Left renal cortex interstitium (tissue), 4 donors: Measurements from ENCODE around the gene UAP1L1. TPM values are rescaled to one million over a fixed set of nuclear protein-coding genes. Genes with fewer than 3 reads are reported as not detected.
"Not testable (repeated sequence)": the region's sequence is repeated elsewhere in the genome, so short reads cannot be mapped to it uniquely, and the experiment has no call there.

Experiments used
- DNase-seq, 4 donors: peaks; one replicate each; pipeline ENCODE4 v3.0.0-alpha.2; 2013; ENCODE audit warnings: low read depth in 4 of 4, low spot score in 2 of 4, missing footprints in 1 of 4
- polyA plus RNA-seq, 4 donors: library from polyadenylated mRNA; unstranded; fragments of 120-200 nt; gene quantifications; one replicate each; pipeline ENCODE4 v1.2.1, GENCODE V29; 2013; ENCODE audit not compliant: insufficient read length in 4 of 4

The UAP1L1 gene
- polyA plus RNA-seq, 4 donors: 4.2 to 7.4 (median 5.9) TPM

GRCh38 chr9:137055385-137056364 lies 21.6 kb upstream of the UAP1L1 start:
- DNase-seq: peak in 1 of 4 donors; percentile 62

- DNase-seq: no peak
Observed at GRCh38 chr9:137056739-137057415, 20.4 kb upstream of the UAP1L1 start.

GRCh38 chr9:137057545-137057944 lies 19.8 kb upstream of the UAP1L1 start:
- DNase-seq: no peak

- DNase-seq: no peak
Observed at GRCh38 chr9:137058521-137059234, 18.6 kb upstream of the UAP1L1 start.

GRCh38 chr9:137062384-137062783 lies 14.9 kb upstream of the UAP1L1 start:
- no peak for DNase-seq

GRCh38 chr9:137062798-137063197 lies 14.5 kb upstream of the UAP1L1 start:
- not testable (repeated sequence) for DNase-seq

GRCh38 chr9:137063311-137064026 lies 13.8 kb upstream of the UAP1L1 start:
- no peak for DNase-seq

GRCh38 chr9:137064027-137064879 lies 13.1 kb upstream of the UAP1L1 start:
- DNase-seq: no peak

GRCh38 chr9:137064880-137065164 lies 12.5 kb upstream of the UAP1L1 start:
- no peak for DNase-seq

- DNase-seq: no peak
Observed at GRCh38 chr9:137065336-137065967, 11.9 kb upstream of the UAP1L1 start.

GRCh38 chr9:137066096-137066861 lies 11.0 kb upstream of the UAP1L1 start:
- no peak for DNase-seq

- DNase-seq: no peak
Observed at GRCh38 chr9:137067860-137068538, 9.3 kb upstream of the UAP1L1 start.

GRCh38 chr9:137068539-137069507 lies 8.5 kb upstream of the UAP1L1 start:
- no peak for DNase-seq

GRCh38 chr9:137069508-137070091 lies 7.7 kb upstream of the UAP1L1 start:
- DNase-seq: no peak

- DNase-seq: peak in 2 of 4 donors; percentile 66 to 79
Observed at GRCh38 chr9:137070201-137070905, 7.0 kb upstream of the UAP1L1 start, which contains the start of gene SAPCD2. TSS of gene SAPCD2 (minus strand) at chr9:137070557. CDS start at chr9:137070460, 97 bp downstream.

- no peak for DNase-seq
Observed at GRCh38 chr9:137070906-137071275, 6.4 kb upstream of the UAP1L1 start.
